HepG2 (cell line): ENCODE measurements around the gene STXBP4. TPM values are rescaled to one million over a fixed set of nuclear protein-coding genes. Genes with fewer than 3 reads are reported as not detected.
A peak's percentile ranks its signal among the peaks of the same experiment; 100 is the strongest.

Source experiments
- ARID4A ChIP-seq: sonication (generic); formaldehyde crosslinking; IDR thresholded peaks from 2 replicates; pipeline ENCODE4 v1.5.0; 2020; ENCODE audit warnings: mild to moderate bottlenecking, missing genetic modification reagents, borderline replicate concordance
- ARID5B ChIP-seq: IDR thresholded peaks from 2 replicates; pipeline ENCODE4 v1.4.0; 2020; ENCODE audit warnings: mild to moderate bottlenecking, missing genetic modification reagents
- BCL6 ChIP-seq: IDR thresholded peaks from 2 replicates; pipeline ENCODE4 v1.6.1; 2016; ENCODE audit warnings: missing genetic modification reagents, missing compliant biosample characterization
- KDM5A ChIP-seq: fragments of 200-600 bp; sonication (generic); IDR thresholded peaks from 2 replicates; pipeline ENCODE4 v1.7.0; 2018; ENCODE audit warnings: antibody characterized with exemption, mild to moderate bottlenecking, low read length, borderline replicate concordance
- KDM6A ChIP-seq: IDR thresholded peaks from 2 replicates; pipeline ENCODE4 v1.6.1; 2016; ENCODE audit warnings: low read depth
- KLF13 ChIP-seq: sonication (generic); formaldehyde crosslinking; IDR thresholded peaks from 2 replicates; pipeline ENCODE4 v1.4.0; 2020; ENCODE audit warnings: mild to moderate bottlenecking, missing genetic modification reagents
- MTF1 ChIP-seq: sonication (generic); formaldehyde crosslinking; IDR thresholded peaks from 2 replicates; pipeline ENCODE4 v1.5.0; 2020; ENCODE audit warnings: missing genetic modification reagents
- MTF2 ChIP-seq: sonication (generic); formaldehyde crosslinking; IDR thresholded peaks from 2 replicates; pipeline ENCODE4 v1.5.0; 2020; ENCODE audit warnings: missing genetic modification reagents, borderline replicate concordance
- MXI1 ChIP-seq: IDR thresholded peaks from 3 replicates; pipeline ENCODE4 v1.6.1; 2012; ENCODE audit warnings: low read depth, low read length, inconsistent platforms, borderline replicate concordance
- PHF21A ChIP-seq: sonication (generic); formaldehyde crosslinking; IDR thresholded peaks from 2 replicates; pipeline ENCODE4 v1.5.0; 2020; ENCODE audit warnings: mild to moderate bottlenecking, missing genetic modification reagents
- POLR2G ChIP-seq: fragments of 200-400 bp; formaldehyde crosslinking; IDR thresholded peaks from 2 replicates; pipeline ENCODE4 v1.6.1; 2018; ENCODE audit warnings: mild to moderate bottlenecking, low read depth, low read length, moderate library complexity
- RNF2 ChIP-seq: fragments of 450-650 bp; conservative IDR thresholded peaks from 2 replicates; pipeline ENCODE4 v1.6.1; 2016; ENCODE audit warnings: low read depth
- TOE1 ChIP-seq: sonication (generic); formaldehyde crosslinking; IDR thresholded peaks from 2 replicates; pipeline ENCODE4 v1.4.0; 2020; ENCODE audit warnings: mild to moderate bottlenecking, missing genetic modification reagents
- TP53 ChIP-seq: sonication (generic); formaldehyde crosslinking; conservative IDR thresholded peaks from 2 replicates; pipeline ENCODE4 v1.4.0; 2020; ENCODE audit warnings: missing genetic modification reagents
- ZNF101 ChIP-seq: sonication (generic); formaldehyde crosslinking; IDR thresholded peaks from 2 replicates; pipeline ENCODE4 v1.4.0; 2020; ENCODE audit warnings: mild to moderate bottlenecking, low read depth, missing genetic modification reagents, borderline replicate concordance
- ZNF326 ChIP-seq: sonication (generic); formaldehyde crosslinking; IDR thresholded peaks from 2 replicates; pipeline ENCODE4 v1.4.0; 2020; ENCODE audit warnings: missing genetic modification reagents, borderline replicate concordance
- ZNF430 ChIP-seq: sonication (generic); formaldehyde crosslinking; IDR thresholded peaks from 2 replicates; pipeline ENCODE4 v1.9.0; 2021; ENCODE audit warnings: mild to moderate bottlenecking, missing genetic modification reagents
- ZNF567 ChIP-seq: sonication (generic); formaldehyde crosslinking; IDR thresholded peaks from 2 replicates; pipeline ENCODE4 v1.8.1; 2023; ENCODE audit warnings: mild to moderate bottlenecking, missing genetic modification reagents, borderline replicate concordance
- ZXDC ChIP-seq: sonication (generic); formaldehyde crosslinking; IDR thresholded peaks from 2 replicates; pipeline ENCODE4 v1.5.0; 2020; ENCODE audit warnings: mild to moderate bottlenecking, missing genetic modification reagents
- polyA plus RNA-seq, 8 experiments: library from polyadenylated mRNA; depleted of rRNA in 3 of 8; stranded (reverse) in 7 of 8; unstranded in 1 of 8; fragments of >200 nt; fragmentation: Illumina TruSeq in 4 of 8; extraction: Trizol in 4 of 8; gene quantifications; 2 replicates each; pipeline versions ENCODE4 v1.2.1 to v1.2.3, GENCODE V29; 2011 to 2016; ENCODE audit warnings: low read depth in 4 of 8, missing spikeins in 1 of 8, mixed read lengths in 1 of 8; ENCODE audit not compliant: insufficient read depth in 1 of 8
- total RNA-seq, 5 experiments: library from RNA; depleted of rRNA; stranded (reverse); fragments of >200 nt; fragmentation: Illumina TruSeq; extraction: Trizol; gene quantifications; 2 replicates each; pipeline ENCODE4 v1.2.3, GENCODE V29; 2016; ENCODE audit warnings: low read depth in 1 of 5

STXBP4 gene
- total and polyA plus RNA-seq, 2 of the 13 experiments (the other 11 are each of a cell fraction or from before 2014, with no cell fraction given) = 8.5 to 36.1 TPM

- TF ChIP-seq ZXDC (CRISPR knock-in tag) = peak; percentile 93
- TF ChIP-seq ARID5B (CRISPR knock-in tag) = no peak
- no peak; the same call in 1 of the 2 replicates for TF ChIP-seq ZNF430
- no peak for TF ChIP-seq TP53
- TF ChIP-seq KDM6A (CRISPR knock-in tag) = no peak
- peak; percentile 47; the same call in 1 of the 2 replicates for TF ChIP-seq PHF21A (CRISPR knock-in tag)
- no peak for TF ChIP-seq ZNF567
- TF ChIP-seq ZNF101 (CRISPR knock-in tag) = no peak
- TF ChIP-seq ARID4A (CRISPR knock-in tag) = peak; percentile 36
- no peak for TF ChIP-seq KLF13 (CRISPR knock-in tag)
- 0 out of 2 replicates have a peak, but pooled peaks have one; percentile 16 for TF ChIP-seq RNF2
- no peak for TF ChIP-seq MXI1
- no peak; the same call in 1 of the 2 replicates for TF ChIP-seq TOE1
- TF ChIP-seq POLR2G = no peak
- TF ChIP-seq KDM5A = peak; percentile 62
- TF ChIP-seq MTF2 (CRISPR knock-in tag) = 0 out of 2 replicates have a peak, but pooled peaks have one; percentile 10
- no peak for TF ChIP-seq BCL6
- TF ChIP-seq ZNF326 = no peak
- TF ChIP-seq MTF1 = peak; percentile 16; the same call in 1 of the 2 replicates
Measured at GRCh38 chr17:54968988-54969332, 395 bp downstream of the STXBP4 start (continued).
